Ascending aorta (tissue), 2 donors: ENCODE data around the gene METTL3. TPM values are rescaled to one million over a fixed set of nuclear protein-coding genes. Genes with fewer than 3 reads are reported as not detected.
"Not testable (repeated sequence)": the region's sequence is repeated elsewhere in the genome, so short reads cannot be mapped to it uniquely, and the experiment has no call there.

Experiments
- DNase-seq, 2 donors: peaks; one replicate each; pipeline ENCODE4 v3.0.0-alpha.2; 2019; ENCODE audit warnings: low spot score in 2 of 2
- H3K27ac ChIP-seq, 2 donors: fragments of 200-600 bp; sonication (generic); one replicate each; pipeline ENCODE4 v1.5.1; 2016 to 2017; ENCODE audit warnings: mild to moderate bottlenecking in 1 of 2
- H3K27me3 ChIP-seq: fragments of 200-600 bp; sonication (generic); one replicate; pipeline ENCODE4 v1.5.1; 2017
- H3K36me3 ChIP-seq, 2 donors: fragments of 200-600 bp; sonication (generic); one replicate each; pipeline ENCODE4 v1.5.1; 2016
- H3K4me1 ChIP-seq, 2 donors: fragments of 200-600 bp; sonication (generic); one replicate each; pipeline ENCODE4 v1.5.1; 2016 to 2017; ENCODE audit warnings: mild to moderate bottlenecking in 1 of 2
- H3K4me3 ChIP-seq, 2 donors: fragments of 200-600 bp; sonication (generic); one replicate each; pipeline ENCODE4 v1.5.1; 2016 to 2017; ENCODE audit warnings: mild to moderate bottlenecking in 1 of 2
- H3K9me3 ChIP-seq, 2 donors: fragments of 200-600 bp; sonication (generic); one replicate each; pipeline ENCODE4 v1.5.1; 2016
- intact Hi-C: fragments of 100-400 bp; cut with DNase I; formaldehyde crosslinking; loops from one replicate; pipeline ENCODE4 v1.15.1; 2023
- total RNA-seq: library from RNA; depleted of rRNA; stranded (reverse); fragments of >200 nt; gene quantifications from one replicate; pipeline ENCODE4 v1.1.0, GENCODE V29; 2016
- TF ChIP-seq, protein P1 (sequence below), 3 experiments: fragments of 200-600 bp in 2 of 3; fragments of 450-650 bp in 1 of 3; sonication (generic) in 2 of 3; IDR thresholded peaks; one replicate each; pipeline ENCODE4 v1.5.1; 2016 to 2019; ENCODE audit warnings: antibody characterized with exemption in 3 of 3, mild to moderate bottlenecking in 1 of 3, moderate library complexity in 1 of 3

Gene METTL3
- 45.0 TPM for total RNA-seq

DNA sequence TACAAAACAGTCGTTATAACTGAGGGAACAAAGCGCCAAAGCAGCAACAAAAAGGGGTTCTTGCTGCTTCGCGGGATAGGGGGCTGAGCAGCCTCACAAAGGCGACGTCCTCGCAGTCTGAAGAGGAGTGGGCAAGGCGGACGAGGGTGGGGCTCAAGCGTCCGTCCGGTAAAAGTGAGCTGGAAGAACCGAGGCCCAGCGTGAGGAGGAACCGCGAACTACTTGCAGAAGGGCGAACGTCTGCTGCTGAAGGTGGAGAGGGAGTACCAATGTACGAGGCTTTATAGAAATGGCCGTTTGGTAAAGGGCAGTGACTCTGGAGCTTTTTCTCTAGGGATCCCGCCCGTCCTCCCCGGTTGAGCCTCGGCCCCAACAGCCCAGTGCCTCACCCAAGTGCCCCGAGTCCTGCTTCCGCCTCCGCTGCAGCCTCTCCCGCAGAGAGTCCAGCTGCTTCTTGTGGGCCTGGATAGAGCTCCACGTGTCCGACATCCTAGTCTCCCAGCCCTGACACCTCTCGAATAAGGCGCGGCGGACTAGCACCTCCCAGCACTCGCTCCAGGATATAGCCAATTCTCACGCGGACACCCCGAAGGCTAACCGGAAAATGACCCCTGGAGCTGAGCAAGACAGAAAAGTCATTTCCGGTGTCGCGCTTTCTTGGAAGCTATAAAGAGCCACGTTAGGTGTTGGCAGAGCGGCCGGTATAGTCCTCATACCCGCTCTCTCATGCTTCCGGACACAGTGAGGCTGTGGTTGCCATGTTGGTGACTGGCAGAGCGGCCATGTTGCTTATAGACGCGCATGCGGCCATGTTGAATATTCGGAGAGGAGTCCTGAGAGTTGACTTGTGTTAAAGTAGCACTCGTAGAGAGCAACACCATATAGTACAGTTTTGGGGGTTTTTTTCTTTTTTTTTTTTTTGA is at the start of gene METTL3:
TSS of gene METTL3 (minus strand) at position 606 of the 923 bp plus-strand sequence. CDS start at position 489, 117 bp downstream.
- TF ChIP-seq, protein P1, sequence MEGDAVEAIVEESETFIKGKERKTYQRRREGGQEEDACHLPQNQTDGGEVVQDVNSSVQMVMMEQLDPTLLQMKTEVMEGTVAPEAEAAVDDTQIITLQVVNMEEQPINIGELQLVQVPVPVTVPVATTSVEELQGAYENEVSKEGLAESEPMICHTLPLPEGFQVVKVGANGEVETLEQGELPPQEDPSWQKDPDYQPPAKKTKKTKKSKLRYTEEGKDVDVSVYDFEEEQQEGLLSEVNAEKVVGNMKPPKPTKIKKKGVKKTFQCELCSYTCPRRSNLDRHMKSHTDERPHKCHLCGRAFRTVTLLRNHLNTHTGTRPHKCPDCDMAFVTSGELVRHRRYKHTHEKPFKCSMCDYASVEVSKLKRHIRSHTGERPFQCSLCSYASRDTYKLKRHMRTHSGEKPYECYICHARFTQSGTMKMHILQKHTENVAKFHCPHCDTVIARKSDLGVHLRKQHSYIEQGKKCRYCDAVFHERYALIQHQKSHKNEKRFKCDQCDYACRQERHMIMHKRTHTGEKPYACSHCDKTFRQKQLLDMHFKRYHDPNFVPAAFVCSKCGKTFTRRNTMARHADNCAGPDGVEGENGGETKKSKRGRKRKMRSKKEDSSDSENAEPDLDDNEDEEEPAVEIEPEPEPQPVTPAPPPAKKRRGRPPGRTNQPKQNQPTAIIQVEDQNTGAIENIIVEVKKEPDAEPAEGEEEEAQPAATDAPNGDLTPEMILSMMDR (IDR thresholded peaks at IDR 0.05), result no peak
- H3K4me1 ChIP-seq, result peaks cover 8 to 12% of the 10 kb centered on the region in 2 donors
- intact Hi-C loops, result loop anchor here (1.0 to 5.0 kb wide), 6 partner anchors 15 to 127 kb away; partner anchors contain the start of genes CHD8, SALL2, SUPT16H and TOX4
- H3K36me3 ChIP-seq, result peaks cover 6 to 7% of the 10 kb centered on the region in 2 donors
- H3K9me3 ChIP-seq, result no peaks in the 10 kb centered on the region
- H3K4me3 ChIP-seq, result peak within 1 kb of the TSS; percentile 80 to 82
- no peaks in the 10 kb centered on the region for H3K27me3 ChIP-seq
- peak; percentile 94 to 99 for DNase-seq
- peak within 1 kb of the TSS; percentile 78 to 86 for H3K27ac ChIP-seq

DNA sequence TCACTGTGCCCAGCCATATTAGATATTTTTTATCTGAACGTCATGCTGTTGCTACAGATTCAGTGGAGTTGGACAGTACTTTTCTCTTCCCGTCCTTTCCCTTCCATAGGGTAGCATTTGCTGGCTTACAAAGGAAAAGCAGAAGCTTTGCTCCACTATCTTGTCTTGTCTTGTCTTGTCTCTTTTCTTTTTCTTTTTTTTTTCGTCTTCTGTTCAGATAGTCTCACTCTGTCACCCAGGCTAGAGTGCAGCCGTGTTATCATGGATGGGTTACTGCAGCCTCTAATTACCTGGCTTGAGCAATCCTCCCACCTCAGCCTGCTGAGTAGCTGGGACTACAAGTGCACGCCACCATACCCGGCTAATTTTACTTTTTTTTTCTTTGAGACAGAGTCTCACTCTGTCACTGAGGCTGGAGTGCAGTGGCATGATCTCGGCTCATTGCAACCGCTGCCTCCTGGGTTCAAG is 47.6 kb upstream of the METTL3 start:
- Histone ChIP-seq H3K9me3 (no peaks in the 10 kb centered on the region), H3K4me1 (peaks cover 0 to 3% of the 10 kb centered on the region in 2 donors), H3K36me3 (no peaks in the 10 kb centered on the region), H3K27me3 (no peaks in the 10 kb centered on the region), H3K4me3 (no peak overlapping the region), H3K27ac (no peak overlapping the region)
- TF ChIP-seq, protein P1 (IDR thresholded peaks at IDR 0.05), result no peak
- DNase-seq, result no peak
- intact Hi-C loops, result loop anchor here (5.0 kb wide), 2 partner anchors 46 to 101 kb away; partner anchors contain the start of genes CHD8 and METTL3

DNA sequence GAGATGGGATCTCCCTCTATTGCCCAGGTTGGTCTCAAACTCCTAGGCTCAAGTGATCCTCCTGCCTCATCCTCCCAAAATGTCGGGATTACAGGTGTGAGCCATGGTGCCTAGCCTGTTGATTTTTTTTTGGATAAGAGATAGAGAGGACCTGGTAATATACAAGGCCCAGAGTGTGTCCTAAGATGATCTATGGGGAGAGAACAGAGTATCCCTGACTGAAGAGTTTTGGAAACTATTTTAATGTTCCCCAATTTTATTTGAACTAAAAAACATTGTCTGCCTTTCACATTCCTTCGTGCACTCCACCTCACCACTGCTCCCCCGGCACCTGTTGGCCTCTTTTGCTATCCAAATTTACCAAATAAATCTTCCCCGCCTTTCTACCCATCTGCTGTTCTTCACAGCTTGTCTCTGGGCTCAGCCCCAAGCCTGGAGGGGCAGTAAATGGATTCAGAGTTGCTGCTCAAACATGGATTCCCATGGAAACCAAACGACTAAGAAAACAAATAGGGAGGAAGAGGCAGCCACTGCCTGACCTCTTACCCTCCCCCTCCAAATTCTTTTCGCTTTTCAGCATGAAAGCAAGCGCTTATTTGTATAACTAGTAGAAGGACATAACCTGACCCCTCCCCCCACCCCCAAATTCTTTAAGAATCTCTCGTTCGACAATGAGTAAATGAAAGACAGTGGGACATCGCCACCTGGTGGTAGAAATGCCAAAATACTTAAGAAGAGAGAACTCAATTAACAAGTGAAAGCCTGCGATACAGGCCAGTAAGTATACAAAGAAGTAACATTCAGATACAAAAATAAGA is 46.2 kb upstream of the METTL3 start:
- peak in 1 of 2 donors; percentile 90 for DNase-seq
- intact Hi-C loops, result loop anchor here (1.0 to 5.0 kb wide), 5 partner anchors 45 to 120 kb away; partner anchors contain the start of genes CHD8, METTL3 and TOX4
- H3K9me3 ChIP-seq, result no peaks in the 10 kb centered on the region
- H3K4me3 ChIP-seq, result peak overlapping the region; percentile 48 to 57
- H3K36me3 ChIP-seq, result no peaks in the 10 kb centered on the region
- TF ChIP-seq, protein P1 (IDR thresholded peaks at IDR 0.05), result peak; percentile 61 to 67 (median 64)
- peak overlapping the region; percentile 34 to 41 for H3K27ac ChIP-seq
- H3K4me1 ChIP-seq, result peaks cover 0 to 3% of the 10 kb centered on the region in 2 donors
- H3K27me3 ChIP-seq, result no peaks in the 10 kb centered on the region

DNA sequence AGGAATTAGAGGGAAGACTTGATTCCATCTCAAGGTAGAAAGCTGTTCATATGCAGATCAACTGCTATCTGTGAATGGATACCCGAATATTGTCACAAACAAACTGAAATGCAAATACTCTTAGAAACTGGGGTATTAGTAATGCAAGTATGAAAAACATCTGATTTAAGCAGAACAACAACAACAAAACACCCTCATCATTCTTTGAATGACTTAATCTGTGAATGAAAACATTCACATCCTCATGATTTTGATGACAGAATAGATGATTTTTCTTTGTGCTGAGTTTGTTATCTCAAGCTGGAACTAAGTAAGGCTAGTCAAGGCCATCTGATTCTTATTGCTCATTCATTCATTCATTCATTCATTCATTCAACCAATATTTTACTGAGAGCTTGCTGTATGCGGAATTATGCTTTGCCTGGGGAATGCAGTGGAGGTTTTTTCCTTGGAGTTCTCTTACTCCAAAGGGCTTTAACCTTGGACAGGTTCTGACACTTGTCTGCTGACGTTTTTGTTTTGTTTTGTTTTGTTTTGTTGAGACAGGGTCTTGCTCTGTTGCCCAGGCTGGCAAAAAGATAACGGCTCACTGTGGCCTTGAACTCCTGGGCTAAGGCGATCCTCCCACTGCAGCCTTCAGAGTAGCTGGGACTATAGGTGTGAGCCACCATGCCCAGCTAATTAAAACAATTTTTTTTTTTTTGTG is 45.4 kb upstream of the METTL3 start:
- no peak for DNase-seq
- Histone ChIP-seq H3K36me3 (no peaks in the 10 kb centered on the region), H3K9me3 (no peaks in the 10 kb centered on the region), H3K4me3 (no peak overlapping the region), H3K27me3 (no peaks in the 10 kb centered on the region), H3K4me1 (peaks cover 0 to 3% of the 10 kb centered on the region in 2 donors), H3K27ac (no peak overlapping the region)
- TF ChIP-seq, protein P1 (IDR thresholded peaks at IDR 0.05), result no peak
- intact Hi-C loops, result loop anchor here (1.0 to 5.0 kb wide), 5 partner anchors 44 to 119 kb away; partner anchors contain the start of genes CHD8, METTL3 and TOX4

DNA sequence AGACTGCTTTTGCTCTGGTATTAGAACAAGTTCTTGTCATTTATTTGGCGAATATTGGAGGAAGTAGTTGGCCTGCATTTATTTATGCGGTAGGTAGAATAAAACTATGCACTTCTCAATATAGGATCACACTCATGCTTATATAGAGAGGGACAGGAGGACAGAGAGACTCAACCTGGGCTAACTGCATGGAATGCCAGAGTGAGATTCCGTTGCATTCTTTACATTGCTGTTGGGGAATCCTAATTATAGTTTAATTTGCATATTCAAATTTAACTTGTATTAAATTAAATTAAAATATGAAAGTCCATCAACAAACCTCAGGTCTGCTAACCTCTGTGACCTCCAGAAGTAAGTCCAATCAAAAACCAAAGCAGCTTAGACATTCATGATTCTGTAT is 42.1 kb upstream of the METTL3 start:
- H3K36me3 ChIP-seq, result no peaks in the 10 kb centered on the region
- DNase-seq, result no peak
- peaks cover 0 to 3% of the 10 kb centered on the region in 2 donors for H3K4me1 ChIP-seq
- H3K4me3 ChIP-seq, result no peak overlapping the region
- intact Hi-C loops, result no loop called here
- TF ChIP-seq, protein P1 (IDR thresholded peaks at IDR 0.05), result no peak
- no peaks in the 10 kb centered on the region for H3K27me3 ChIP-seq
- no peaks in the 10 kb centered on the region for H3K9me3 ChIP-seq
- H3K27ac ChIP-seq, result no peak overlapping the region

DNA sequence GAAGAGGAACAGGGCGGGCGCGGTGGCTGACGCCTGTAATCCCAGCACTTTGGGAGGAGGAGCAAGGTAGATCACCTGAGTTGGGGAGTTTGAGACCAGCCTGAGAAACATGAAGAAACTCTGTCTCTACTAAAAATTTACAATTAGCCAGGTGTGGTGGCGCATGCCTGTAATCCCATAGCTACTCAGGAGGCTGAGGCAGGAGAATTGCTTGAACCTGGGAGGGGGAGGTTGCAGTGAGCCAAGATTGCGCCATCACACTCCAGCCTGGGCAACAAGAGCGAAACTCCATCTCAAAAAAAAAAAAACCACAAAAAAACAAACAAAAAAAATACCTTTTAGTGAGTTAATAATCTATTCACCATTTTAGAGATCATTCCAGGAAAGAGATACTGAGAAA is 33.4 kb upstream of the METTL3 start:
- H3K4me3 ChIP-seq, DNase-seq, intact Hi-C loops: not testable (repeated sequence)

More for the DNA sequence above, 33.4 kb upstream of the METTL3 start:
- not testable (repeated sequence) for H3K27me3 ChIP-seq, H3K4me1 ChIP-seq, H3K27ac ChIP-seq, H3K36me3 ChIP-seq, H3K9me3 ChIP-seq
